Mammary epithelial cell (primary cell): Measurements from ENCODE around the gene GABRG3.

Experiments
- EZH2 ChIP-seq: IDR thresholded peaks from 2 replicates; pipeline ENCODE4 v1.6.1; 2012; ENCODE audit warnings: low read length, inconsistent platforms, borderline replicate concordance
- TF ChIP-seq, protein P1 (sequence below), 2 donors: IDR thresholded peaks in 1 of 2; conservative IDR thresholded peaks in 1 of 2; 2 replicates each; pipeline ENCODE4 v1.5.1; 2011 to 2012; ENCODE audit warnings: inconsistent platforms in 2 of 2, low read length in 2 of 2, mild to moderate bottlenecking in 2 of 2, control low read depth in 1 of 2, low read depth in 1 of 2; ENCODE audit not compliant: insufficient read depth in 1 of 2; ENCODE audit errors: extremely low read depth in 1 of 2

DNA sequence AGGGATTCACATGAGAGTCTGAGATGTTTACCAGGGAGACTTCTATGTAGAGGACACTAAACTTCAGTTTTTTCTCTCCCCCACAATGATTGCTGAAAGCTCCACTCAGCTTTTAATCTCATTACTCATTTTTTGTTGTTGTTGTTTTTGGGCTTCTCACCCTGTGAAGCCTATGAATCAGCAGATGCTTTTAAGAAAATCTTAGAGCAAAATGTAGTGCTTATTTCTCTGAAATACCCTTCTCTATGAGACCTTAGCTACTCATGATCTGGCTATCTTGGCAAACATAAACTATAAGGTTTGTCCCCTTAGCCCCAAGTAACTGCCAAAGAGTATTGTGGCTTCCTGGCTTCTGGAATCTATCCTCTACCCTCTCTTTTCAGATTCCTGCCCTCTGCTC is 590.8 kb downstream of the GABRG3 start:
- no peak for TF ChIP-seq EZH2
- TF ChIP-seq, protein P1, sequence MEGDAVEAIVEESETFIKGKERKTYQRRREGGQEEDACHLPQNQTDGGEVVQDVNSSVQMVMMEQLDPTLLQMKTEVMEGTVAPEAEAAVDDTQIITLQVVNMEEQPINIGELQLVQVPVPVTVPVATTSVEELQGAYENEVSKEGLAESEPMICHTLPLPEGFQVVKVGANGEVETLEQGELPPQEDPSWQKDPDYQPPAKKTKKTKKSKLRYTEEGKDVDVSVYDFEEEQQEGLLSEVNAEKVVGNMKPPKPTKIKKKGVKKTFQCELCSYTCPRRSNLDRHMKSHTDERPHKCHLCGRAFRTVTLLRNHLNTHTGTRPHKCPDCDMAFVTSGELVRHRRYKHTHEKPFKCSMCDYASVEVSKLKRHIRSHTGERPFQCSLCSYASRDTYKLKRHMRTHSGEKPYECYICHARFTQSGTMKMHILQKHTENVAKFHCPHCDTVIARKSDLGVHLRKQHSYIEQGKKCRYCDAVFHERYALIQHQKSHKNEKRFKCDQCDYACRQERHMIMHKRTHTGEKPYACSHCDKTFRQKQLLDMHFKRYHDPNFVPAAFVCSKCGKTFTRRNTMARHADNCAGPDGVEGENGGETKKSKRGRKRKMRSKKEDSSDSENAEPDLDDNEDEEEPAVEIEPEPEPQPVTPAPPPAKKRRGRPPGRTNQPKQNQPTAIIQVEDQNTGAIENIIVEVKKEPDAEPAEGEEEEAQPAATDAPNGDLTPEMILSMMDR (conservative IDR thresholded peaks at IDR 0.05 in 1 of 2, IDR thresholded peaks at IDR 0.05 in 1 of 2; ENCODE audit: extremely low read depth in 1 of 2, insufficient read depth in 1 of 2, low read depth in 1 of 2, low read length in 2 of 2) = no peak
